Activated B cell treated with CpG ODN at 0.5 μM for 24 hours (primary cell): Measurements from ENCODE around the gene WNT5B. TPM values are rescaled to one million over a fixed set of nuclear protein-coding genes. Genes with fewer than 3 reads are reported as not detected.

Experiments used
- ATAC-seq: fragments of 200-7000 bp; cut with Tn5 transposase; one replicate; pipeline ENCODE4 v1.10.0; 2021; ENCODE audit warnings: low read depth, mild to moderate bottlenecking, moderate library complexity
- CTCF ChIA-PET: fragments of 350-600 bp; sonication (Branson Sonifier 250); formaldehyde crosslinking; loops from one replicate; lab custom pipeline; 2021; ENCODE audit warnings: antibody characterized with exemption; lab: Charles Lee
- POLR2A ChIA-PET: fragments of 350-600 bp; sonication (Branson Sonifier 250); formaldehyde crosslinking; loops from one replicate; lab custom pipeline; 2021; ENCODE audit warnings: antibody characterized with exemption; lab: Charles Lee
- DNase-seq: peaks from one replicate; pipeline ENCODE4 v3.0.0; 2022
- H3K27ac Mint-ChIP-seq: one replicate; pipeline ENCODE4 v1.8.0; 2020; ENCODE audit warnings: mixed read lengths
- H3K27me3 Mint-ChIP-seq: one replicate; pipeline ENCODE4 v1.8.0; 2021; ENCODE audit warnings: mixed read lengths
- H3K36me3 Mint-ChIP-seq: one replicate; pipeline ENCODE4 v1.8.0; 2021; ENCODE audit warnings: low read depth, mixed read lengths
- H3K4me1 Mint-ChIP-seq: one replicate; pipeline ENCODE4 v1.8.0; 2021; ENCODE audit warnings: mixed read lengths
- H3K4me3 Mint-ChIP-seq: one replicate; pipeline ENCODE4 v1.8.0; 2020; ENCODE audit warnings: mild to moderate bottlenecking, mixed read lengths
- H3K9me3 Mint-ChIP-seq: one replicate; pipeline ENCODE4 v1.8.0; 2020; ENCODE audit warnings: mixed read lengths
- intact Hi-C: fragments of 100-400 bp; cut with micrococcal nuclease; formaldehyde crosslinking; loops from one replicate; pipeline ENCODE4 v1.15.1; 2024
- total RNA-seq: library from RNA; stranded (reverse); gene quantifications from 2 replicates; pipeline ENCODE4 v1.2.3, GENCODE V29; 2022
- TF ChIP-seq, protein P1 (sequence below): fragments of 200-600 bp; IDR thresholded peaks from one replicate; pipeline ENCODE4 v1.8.0; 2022; ENCODE audit warnings: antibody characterized with exemption, mild to moderate bottlenecking

Gene WNT5B
- total RNA-seq, 1 donor from 2014 or later = 1.0 TPM

DNA sequence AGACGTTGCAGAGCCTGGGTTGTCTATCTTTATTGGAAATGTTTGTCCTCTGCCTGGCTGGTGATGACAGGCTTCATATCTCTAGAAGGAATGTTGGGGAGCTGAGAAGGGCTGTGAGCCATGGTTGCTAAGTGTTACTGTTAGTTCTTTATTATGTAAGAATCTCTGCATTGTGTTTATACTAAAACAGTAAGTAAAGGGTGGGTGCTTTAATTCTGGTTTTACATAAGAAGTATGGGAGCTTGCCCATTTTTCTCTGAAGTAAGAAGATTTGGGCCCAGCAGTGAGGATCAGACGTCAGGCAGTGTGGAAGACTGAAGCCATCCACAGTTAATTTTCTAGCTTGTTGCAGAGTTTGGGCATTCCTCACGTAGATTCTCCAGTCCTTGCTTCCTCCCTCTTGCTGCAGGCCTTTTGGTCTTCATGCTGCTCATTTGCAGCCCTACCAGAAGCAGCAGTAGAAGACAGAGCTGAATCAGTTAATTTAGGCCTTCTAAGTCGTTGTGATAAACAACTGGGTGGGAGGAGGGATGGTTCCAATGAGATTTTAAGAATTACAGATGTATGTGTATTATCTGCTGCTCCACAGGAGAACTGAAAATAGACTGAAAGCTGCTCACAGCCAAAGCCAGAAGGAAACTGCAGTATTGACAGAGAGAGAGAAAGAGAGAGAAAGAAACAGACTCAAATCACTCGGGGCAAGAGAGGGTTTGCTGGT is 21.4 kb downstream of the WNT5B start:
- DNase-seq (no peak), ATAC-seq (no peak)
- TF ChIP-seq, protein P1, sequence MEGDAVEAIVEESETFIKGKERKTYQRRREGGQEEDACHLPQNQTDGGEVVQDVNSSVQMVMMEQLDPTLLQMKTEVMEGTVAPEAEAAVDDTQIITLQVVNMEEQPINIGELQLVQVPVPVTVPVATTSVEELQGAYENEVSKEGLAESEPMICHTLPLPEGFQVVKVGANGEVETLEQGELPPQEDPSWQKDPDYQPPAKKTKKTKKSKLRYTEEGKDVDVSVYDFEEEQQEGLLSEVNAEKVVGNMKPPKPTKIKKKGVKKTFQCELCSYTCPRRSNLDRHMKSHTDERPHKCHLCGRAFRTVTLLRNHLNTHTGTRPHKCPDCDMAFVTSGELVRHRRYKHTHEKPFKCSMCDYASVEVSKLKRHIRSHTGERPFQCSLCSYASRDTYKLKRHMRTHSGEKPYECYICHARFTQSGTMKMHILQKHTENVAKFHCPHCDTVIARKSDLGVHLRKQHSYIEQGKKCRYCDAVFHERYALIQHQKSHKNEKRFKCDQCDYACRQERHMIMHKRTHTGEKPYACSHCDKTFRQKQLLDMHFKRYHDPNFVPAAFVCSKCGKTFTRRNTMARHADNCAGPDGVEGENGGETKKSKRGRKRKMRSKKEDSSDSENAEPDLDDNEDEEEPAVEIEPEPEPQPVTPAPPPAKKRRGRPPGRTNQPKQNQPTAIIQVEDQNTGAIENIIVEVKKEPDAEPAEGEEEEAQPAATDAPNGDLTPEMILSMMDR = no peak
- Mint-ChIP-seq H3K36me3 (no peaks in the 10 kb centered on the region), H3K27me3 (peaks cover 16% of the 10 kb centered on the region), H3K4me3 (no peak overlapping the region), H3K9me3 (no peaks in the 10 kb centered on the region), H3K4me1 (peaks cover 18% of the 10 kb centered on the region), H3K27ac (no peak overlapping the region)
- ChIA-PET CTCF (interaction anchor here (1.3 to 11.5 kb wide), 5 partner anchors 11 to 289 kb away, joined by 3 to 257 read pairs (median 3); no protein-coding TSS in a partner anchor), POLR2A (no interaction called here)
- intact Hi-C loops = no loop called here

DNA sequence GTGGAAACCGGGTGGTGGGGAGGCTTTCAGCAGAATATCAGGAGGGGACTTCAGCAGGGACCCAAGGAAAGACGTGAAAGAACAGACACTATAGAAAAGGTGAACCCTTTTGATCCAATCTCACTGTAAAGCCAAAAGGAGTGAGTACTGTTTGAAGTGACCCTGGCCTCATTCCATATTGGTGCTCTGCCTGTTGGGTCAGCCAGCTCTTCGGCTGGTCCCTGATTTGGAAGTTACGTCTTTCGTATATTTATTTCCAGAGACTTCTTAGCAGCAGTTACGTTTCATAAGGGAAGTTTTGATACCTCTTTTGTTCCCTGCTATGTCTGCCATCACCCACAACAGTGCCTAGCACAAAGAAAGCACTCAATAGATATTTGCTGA is 21.9 kb downstream of the WNT5B start:
- H3K9me3 Mint-ChIP-seq = no peaks in the 10 kb centered on the region
- ATAC-seq (no peak), DNase-seq (no peak)
- CTCF ChIA-PET = interaction anchor here (1.3 to 11.5 kb wide), 4 partner anchors 11 to 289 kb away, joined by 3 to 257 read pairs (median 8); no protein-coding TSS in a partner anchor
- intact Hi-C loops = no loop called here
- H3K4me1 Mint-ChIP-seq = peaks cover 15% of the 10 kb centered on the region
- POLR2A ChIA-PET = no interaction called here
- peaks cover 16% of the 10 kb centered on the region for H3K27me3 Mint-ChIP-seq
- H3K36me3 Mint-ChIP-seq = no peaks in the 10 kb centered on the region
- TF ChIP-seq, protein P1 = no peak
- no peak overlapping the region for H3K4me3 Mint-ChIP-seq
- no peak overlapping the region for H3K27ac Mint-ChIP-seq

DNA sequence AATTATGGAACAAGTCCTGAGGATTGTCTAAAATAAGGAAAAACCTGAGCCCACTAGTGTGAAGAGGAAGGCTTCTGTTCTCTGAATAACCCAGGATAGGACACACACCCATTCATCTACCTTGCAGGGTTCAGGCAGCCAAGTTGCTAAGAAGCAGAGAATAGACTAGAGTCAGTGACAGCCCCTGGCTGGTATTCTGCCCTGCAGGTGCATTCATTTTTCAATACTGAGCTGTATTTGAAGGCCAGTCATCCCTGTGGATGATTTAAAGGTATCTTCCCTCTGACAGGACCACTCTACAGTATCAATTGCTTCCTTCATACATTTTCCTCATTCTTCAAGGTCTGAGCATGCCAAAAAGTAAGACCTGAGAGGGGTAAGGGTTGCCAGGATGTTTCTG is 22.9 kb downstream of the WNT5B start:
- peaks cover 16% of the 10 kb centered on the region for H3K27me3 Mint-ChIP-seq
- intact Hi-C loops = loop anchor here (1.0 to 2.0 kb wide), 3 partner anchors 17 to 288 kb away; no protein-coding TSS in a partner anchor
- H3K27ac Mint-ChIP-seq = no peak overlapping the region

DNA sequence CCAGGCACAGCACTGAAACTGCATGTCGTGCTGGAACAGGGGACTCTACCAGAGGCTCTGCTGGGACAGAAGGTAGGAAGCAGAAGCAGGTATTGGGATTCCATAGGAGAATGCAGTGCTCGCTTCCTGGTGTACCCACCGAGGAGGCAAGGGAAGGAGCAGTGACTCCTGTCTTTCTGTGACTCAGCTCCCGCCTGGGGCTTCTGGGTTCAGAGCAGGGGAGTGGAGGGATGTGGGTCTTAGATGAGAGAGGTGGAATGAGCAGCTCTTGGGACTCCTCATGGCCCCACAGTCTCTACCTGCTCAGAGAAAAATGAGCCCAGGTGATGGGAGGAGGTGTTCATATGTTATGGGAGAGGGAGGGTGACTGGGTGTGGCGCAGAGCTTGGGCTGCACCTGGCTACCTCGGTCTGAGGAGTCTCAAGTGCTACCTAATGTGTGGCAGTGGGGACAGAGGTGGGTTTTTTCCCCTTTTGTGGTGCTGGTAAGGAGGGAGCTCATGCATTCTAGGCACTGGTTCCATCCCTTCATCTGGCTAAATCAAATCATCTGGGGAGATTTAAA is 26.3 kb downstream of the WNT5B start:
- no peak overlapping the region for H3K27ac Mint-ChIP-seq
- no peaks in the 10 kb centered on the region for H3K9me3 Mint-ChIP-seq
- H3K27me3 Mint-ChIP-seq = peaks cover 11% of the 10 kb centered on the region
- H3K4me1 Mint-ChIP-seq = peaks cover 6% of the 10 kb centered on the region
- ChIA-PET POLR2A (interaction anchor here (0.6 to 1.0 kb wide), 2 partner anchors 41 to 141 kb away, joined by 3 to 4 read pairs; no protein-coding TSS in a partner anchor), CTCF (interaction anchor here (1.0 to 11.5 kb wide), 4 partner anchors 18 to 284 kb away, joined by 3 to 257 read pairs (median 34); no protein-coding TSS in a partner anchor)
- DNase-seq (no peak), ATAC-seq (no peak)
- H3K36me3 Mint-ChIP-seq = no peaks in the 10 kb centered on the region
- TF ChIP-seq, protein P1 = no peak
- no peak overlapping the region for H3K4me3 Mint-ChIP-seq
- intact Hi-C loops = no loop called here

More for the DNA sequence above, 22.9 kb downstream of the WNT5B start:
- ChIA-PET POLR2A (no interaction called here), CTCF (interaction anchor here (1.4 to 11.5 kb wide), 4 partner anchors 10 to 287 kb away, joined by 3 to 257 read pairs (median 38); no protein-coding TSS in a partner anchor)
- Mint-ChIP-seq H3K4me1 (peaks cover 10% of the 10 kb centered on the region), H3K4me3 (no peak overlapping the region), H3K36me3 (no peaks in the 10 kb centered on the region), H3K9me3 (no peaks in the 10 kb centered on the region)
- TF ChIP-seq, protein P1 = no peak
- DNase-seq = no peak
- no peak for ATAC-seq

DNA sequence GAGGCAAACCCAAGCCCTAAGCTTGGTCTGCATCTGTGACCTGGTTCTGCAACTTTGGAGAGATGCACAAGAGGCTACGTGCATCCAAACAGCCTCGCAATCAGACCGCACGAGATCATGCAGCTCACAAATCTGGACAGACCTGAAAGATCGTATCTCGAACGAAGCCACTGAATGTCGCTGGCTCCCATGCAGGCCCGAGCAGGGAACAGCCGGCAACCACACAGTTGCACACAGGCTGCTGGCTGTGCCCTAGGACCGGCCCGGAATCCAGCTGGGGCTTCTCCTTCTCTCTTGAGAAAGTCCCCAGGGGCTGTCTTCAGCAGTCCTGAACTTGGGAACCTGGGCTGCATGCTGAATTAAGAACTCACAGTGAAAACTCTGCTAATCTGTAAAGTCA is 27.9 kb downstream of the WNT5B start:
- POLR2A ChIA-PET = interaction anchor here (0.7 to 0.9 kb wide), 2 partner anchors 11 to 139 kb away, joined by 3 to 4 read pairs; no protein-coding TSS in a partner anchor

More for the DNA sequence above, 27.9 kb downstream of the WNT5B start:
- no peaks in the 10 kb centered on the region for H3K9me3 Mint-ChIP-seq
- H3K27me3 Mint-ChIP-seq = peaks cover 3% of the 10 kb centered on the region
- CTCF ChIA-PET = interaction anchor here (0.6 to 11.5 kb wide), 4 partner anchors 25 to 283 kb away, joined by 3 to 257 read pairs (median 3); no protein-coding TSS in a partner anchor
- no peak overlapping the region for H3K4me3 Mint-ChIP-seq
- ATAC-seq = no peak
- H3K4me1 Mint-ChIP-seq = peaks cover 11% of the 10 kb centered on the region
- no peak for DNase-seq
- H3K27ac Mint-ChIP-seq = no peak overlapping the region
- TF ChIP-seq, protein P1 = no peak
- intact Hi-C loops = no loop called here
- H3K36me3 Mint-ChIP-seq = no peaks in the 10 kb centered on the region
